H1 (cell line): ENCODE results near the gene ADGRG1. TPM values are rescaled to one million over a fixed set of nuclear protein-coding genes. Genes with fewer than 3 reads are reported as not detected.

Source experiments
- CTCF ChIA-PET: fragments of 300-600 bp; sonication (Branson Sonifier 250); formaldehyde crosslinking; loops from one replicate; lab custom pipeline; 2021; ENCODE audit not compliant: partially characterized antibody; lab: Charles Lee
- POLR2A ChIA-PET: fragments of 300-600 bp; sonication (Branson Sonifier 250); formaldehyde crosslinking; loops from one replicate; lab custom pipeline; 2021; ENCODE audit warnings: inconsistent platforms; ENCODE audit not compliant: partially characterized antibody; lab: Charles Lee
- DNase-seq, 2 experiments: peaks; one replicate each; pipeline versions ENCODE4 v3.0.0 to v3.0.0-alpha.2; 2010 to 2022; ENCODE audit warnings: low spot score in 2 of 2, low read depth in 1 of 2, mixed read lengths in 1 of 2
- FAIRE-seq: peaks from 2 replicates; lab custom pipeline; 2011; peaks lifted over from hg19 to GRCh38; lab: Jason Lieb, UNC
- H2AFZ ChIP-seq: 2 replicates; pipeline ENCODE4 v1.8.1; 2012; ENCODE audit warnings: low read length, inconsistent platforms
- H2AK5ac ChIP-seq: 2 replicates; pipeline ENCODE4 v1.6.1; 2013; ENCODE audit warnings: low read depth, low read length
- H2BK120ac ChIP-seq: replicated peaks from 2 replicates; pipeline ENCODE3; 2013; ENCODE audit warnings: low read depth, low read length, inconsistent platforms
- H2BK12ac ChIP-seq: 2 replicates; pipeline ENCODE4 v1.6.1; 2013; ENCODE audit warnings: low read depth, low read length
- H2BK15ac ChIP-seq: 2 replicates; pipeline ENCODE4 v1.6.1; 2013; ENCODE audit warnings: low read length
- H2BK20ac ChIP-seq: 2 replicates; pipeline ENCODE4 v1.6.1; 2013; ENCODE audit warnings: low read length
- H2BK5ac ChIP-seq: 2 replicates; pipeline ENCODE4 v1.6.1; 2013; ENCODE audit warnings: low read depth, low read length
- H3K14ac ChIP-seq: 2 replicates; pipeline ENCODE4 v1.6.1; 2013; ENCODE audit warnings: inconsistent platforms; ENCODE audit not compliant: insufficient read length
- H3K18ac ChIP-seq: 2 replicates; pipeline ENCODE4 v1.6.1; 2013; ENCODE audit warnings: low read length; ENCODE audit errors: extremely low read depth
- H3K23ac ChIP-seq: 2 replicates; pipeline ENCODE4 v1.6.1; 2013; ENCODE audit warnings: inconsistent platforms; ENCODE audit not compliant: insufficient read length
- H3K23me2 ChIP-seq: 2 replicates; pipeline ENCODE4 v1.6.1; 2013; ENCODE audit warnings: low read depth, low read length
- H3K27ac ChIP-seq: 2 replicates; pipeline ENCODE4 v1.6.1; 2011; ENCODE audit warnings: low read depth, low read length, inconsistent platforms
- H3K27me3 ChIP-seq, 4 experiments: replicated peaks in 1 of 4; 1 replicate in 1 of 4; 2 replicates in 3 of 4; pipeline versions ENCODE4 v1.6.1 to v1.8.1; 2011 to 2013; ENCODE audit warnings: low read length in 3 of 4, mild to moderate bottlenecking in 3 of 4, inconsistent platforms in 2 of 4, mixed read lengths in 2 of 4, moderate library complexity in 1 of 4; ENCODE audit not compliant: control insufficient read depth in 3 of 4, insufficient read depth in 3 of 4; ENCODE audit errors: extremely low read depth in 1 of 4
- H3K36me3 ChIP-seq, 4 experiments: 2 replicates each; pipeline versions ENCODE4 v1.6.1 to v1.8.1; 2011 to 2013; ENCODE audit warnings: mild to moderate bottlenecking in 4 of 4, low read length in 3 of 4, moderate library complexity in 2 of 4, control low read depth in 1 of 4, inconsistent platforms in 1 of 4; ENCODE audit not compliant: insufficient read depth in 4 of 4, control insufficient read depth in 2 of 4
- H3K4ac ChIP-seq: replicated peaks from 2 replicates; pipeline ENCODE3; 2013; ENCODE audit warnings: low read length, low read depth, mixed read lengths, inconsistent platforms; ENCODE audit not compliant: insufficient read length
- H3K4me1 ChIP-seq, 4 experiments: replicated peaks in 1 of 4; 1 replicate in 1 of 4; 2 replicates in 3 of 4; pipeline versions ENCODE4 v1.6.1 to v1.8.1; 2011 to 2013; ENCODE audit warnings: low read length in 3 of 4, inconsistent platforms in 2 of 4, mixed read lengths in 1 of 4; ENCODE audit not compliant: insufficient read depth in 4 of 4, control insufficient read depth in 3 of 4
- H3K4me2 ChIP-seq, 2 experiments: 2 replicates each; pipeline versions ENCODE4 v1.6.1 to v1.8.1; 2011 to 2013; ENCODE audit warnings: low read depth in 2 of 2, low read length in 2 of 2, control low read depth in 1 of 2, inconsistent platforms in 1 of 2, mild to moderate bottlenecking in 1 of 2; ENCODE audit not compliant: insufficient read depth in 1 of 2
- H3K4me3 ChIP-seq, 4 experiments: fragments of 200-600, 300-600 bp in 1 of 4; sonication (generic), shearing (Covaris generic), sonication (Bioruptor Twin) in 1 of 4; 2 replicates each; pipeline versions ENCODE4 v1.5.1 to v1.8.1; 2011 to 2016; ENCODE audit warnings: low read length in 4 of 4, low read depth in 3 of 4, control low read depth in 2 of 4, inconsistent platforms in 2 of 4, mild to moderate bottlenecking in 2 of 4, mixed read lengths in 1 of 4, moderate library complexity in 1 of 4; ENCODE audit not compliant: insufficient read depth in 2 of 4; ENCODE audit errors: extremely low read depth in 1 of 4
- H3K56ac ChIP-seq: replicated peaks from 2 replicates; pipeline ENCODE3; 2013; ENCODE audit warnings: low read depth, mild to moderate bottlenecking, mixed read lengths, low read length, inconsistent platforms; ENCODE audit not compliant: insufficient read length
- H3K79me1 ChIP-seq: 2 replicates; pipeline ENCODE4 v1.6.1; 2013; ENCODE audit warnings: low read depth, low read length, control low read depth
- H3K79me2 ChIP-seq, 2 experiments: 2 replicates each; pipeline versions ENCODE4 v1.6.1 to v1.8.1; 2012 to 2013; ENCODE audit warnings: low read length in 2 of 2, mild to moderate bottlenecking in 2 of 2, inconsistent platforms in 1 of 2; ENCODE audit not compliant: insufficient read depth in 2 of 2, control insufficient read depth in 1 of 2
- H3K9ac ChIP-seq, 4 experiments: replicated peaks in 1 of 4; 1 replicate in 1 of 4; 2 replicates in 3 of 4; pipeline versions ENCODE4 v1.6.1 to v1.8.1; 2011 to 2013; ENCODE audit warnings: low read depth in 3 of 4, low read length in 3 of 4, control low read depth in 2 of 4, mild to moderate bottlenecking in 2 of 4, moderate library complexity in 2 of 4, inconsistent platforms in 1 of 4; ENCODE audit errors: extremely low read depth in 1 of 4
- H3K9me3 ChIP-seq, 2 experiments: 2 replicates each; pipeline versions ENCODE4 v1.6.1 to v1.8.1; 2012 to 2013; ENCODE audit warnings: mild to moderate bottlenecking in 2 of 2, moderate library complexity in 2 of 2, control low read depth in 1 of 2, inconsistent platforms in 1 of 2, low read depth in 1 of 2, low read length in 1 of 2, mixed read lengths in 1 of 2; ENCODE audit not compliant: insufficient read depth in 2 of 2
- H4K20me1 ChIP-seq, 2 experiments: replicated peaks in 1 of 2; 2 replicates each; pipeline versions ENCODE3 to v1.8.1; 2011 to 2013; ENCODE audit warnings: inconsistent platforms in 2 of 2, low read length in 2 of 2, mild to moderate bottlenecking in 1 of 2; ENCODE audit not compliant: insufficient read depth in 2 of 2, control insufficient read depth in 1 of 2
- H4K5ac ChIP-seq: 2 replicates; pipeline ENCODE4 v1.6.1; 2013; ENCODE audit warnings: low read length, low read depth, mixed read lengths, inconsistent platforms; ENCODE audit not compliant: insufficient read length
- H4K8ac ChIP-seq: 2 replicates; pipeline ENCODE4 v1.8.0; 2013; ENCODE audit warnings: mild to moderate bottlenecking, moderate library complexity, low read length, inconsistent platforms; ENCODE audit not compliant: insufficient read depth; ENCODE audit errors: extremely low read depth
- H4K91ac ChIP-seq: replicated peaks from 2 replicates; pipeline ENCODE3; 2013; ENCODE audit warnings: low read length, mixed read lengths, inconsistent platforms; ENCODE audit not compliant: insufficient read length
- ATF2 ChIP-seq: IDR thresholded peaks from 2 replicates; pipeline ENCODE4 v1.6.1; 2012; ENCODE audit warnings: low read length, inconsistent platforms
- CHD1 ChIP-seq: IDR thresholded peaks from 2 replicates; pipeline ENCODE4 v1.6.1; 2012; ENCODE audit warnings: low read depth, low read length, improper control_type of control experiment
- CREB1 ChIP-seq: IDR thresholded peaks from 2 replicates; pipeline ENCODE4 v1.6.1; 2012; ENCODE audit warnings: inconsistent platforms
- FOSL1 ChIP-seq: IDR thresholded peaks from 2 replicates; pipeline ENCODE4 v1.6.1; 2011; ENCODE audit warnings: mild to moderate bottlenecking, low read depth, low read length, moderate library complexity; ENCODE audit not compliant: insufficient read depth
- GTF2F1 ChIP-seq: IDR thresholded peaks from 2 replicates; pipeline ENCODE4 v1.6.1; 2012; ENCODE audit warnings: low read depth, low read length, improper control_type of control experiment, borderline replicate concordance
- HDAC6 ChIP-seq: IDR thresholded peaks from one replicate; pipeline ENCODE4 v1.7.1; 2012; ENCODE audit warnings: low read depth, mild to moderate bottlenecking, inconsistent platforms, low read length, moderate library complexity
- NRF1 ChIP-seq: IDR thresholded peaks from 2 replicates; pipeline ENCODE4 v1.6.1; 2011; ENCODE audit warnings: mild to moderate bottlenecking, low read depth, low read length, improper control_type of control experiment
- SIN3A ChIP-seq, 2 experiments: IDR thresholded peaks in 1 of 2; conservative IDR thresholded peaks in 1 of 2; 2 replicates each; pipeline ENCODE4 v1.6.1; 2011 to 2012; ENCODE audit warnings: low read length in 2 of 2, improper control_type of control experiment in 1 of 2, low read depth in 1 of 2, mild to moderate bottlenecking in 1 of 2
- SP2 ChIP-seq: IDR thresholded peaks from 2 replicates; pipeline ENCODE4 v1.6.1; 2012; ENCODE audit warnings: mild to moderate bottlenecking, low read length, inconsistent platforms
- ZNF274 ChIP-seq: IDR thresholded peaks from 2 replicates; pipeline ENCODE4 v1.7.0; 2012; ENCODE audit warnings: low read length, borderline replicate concordance; ENCODE audit errors: extremely low read depth
- WGBS, 2 experiments: shearing (Covaris generic) in 1 of 2; methylation state at CpG; one replicate each; pipeline versions ENCODE4 v1.1.6 to v1.1.7; 2013 to 2015; ENCODE audit warnings: low lambda C conversion rate in 2 of 2, mixed read lengths in 2 of 2, inconsistent platforms in 1 of 2, low coverage in 1 of 2, missing lambda C conversion rate in 1 of 2; ENCODE audit not compliant: insufficient replicate concordance in 2 of 2, insufficient coverage in 1 of 2, insufficient read length in 1 of 2; ENCODE audit errors: extremely low coverage in 1 of 2, missing lambda C conversion rate in 1 of 2; 5-methylcytosine and 5-hydroxymethylcytosine counted together
- polyA plus RNA-seq, 7 experiments: library from polyadenylated mRNA; depleted of rRNA in 3 of 7; stranded (reverse) in 5 of 7; unstranded in 2 of 7; fragments of >200 nt in 5 of 7; fragments of 200-250 nt in 2 of 7; gene quantifications; 1 replicate in 5 of 7; 2 replicates in 1 of 7; 4 replicates in 1 of 7; pipeline versions ENCODE4 v1.2.1 to v1.2.3, GENCODE V29; 2011 to 2013; ENCODE audit warnings: missing spikeins in 2 of 7, mixed read lengths in 2 of 7
- total RNA-seq: library from RNA; stranded (reverse); fragmentation: NEBNext Ultra II Directional; extraction: Animal tissue kit (Norgen Biotek cat#: 25700); gene quantifications from 2 replicates; pipeline ENCODE4 v1.2.1, GENCODE V29; 2021

Gene ADGRG1
- total and polyA plus RNA-seq, 2 of the 8 experiments (the other 6 are each of a cell fraction or from before 2014, with no cell fraction given) = 1.3 to 2.6 TPM

DNA sequence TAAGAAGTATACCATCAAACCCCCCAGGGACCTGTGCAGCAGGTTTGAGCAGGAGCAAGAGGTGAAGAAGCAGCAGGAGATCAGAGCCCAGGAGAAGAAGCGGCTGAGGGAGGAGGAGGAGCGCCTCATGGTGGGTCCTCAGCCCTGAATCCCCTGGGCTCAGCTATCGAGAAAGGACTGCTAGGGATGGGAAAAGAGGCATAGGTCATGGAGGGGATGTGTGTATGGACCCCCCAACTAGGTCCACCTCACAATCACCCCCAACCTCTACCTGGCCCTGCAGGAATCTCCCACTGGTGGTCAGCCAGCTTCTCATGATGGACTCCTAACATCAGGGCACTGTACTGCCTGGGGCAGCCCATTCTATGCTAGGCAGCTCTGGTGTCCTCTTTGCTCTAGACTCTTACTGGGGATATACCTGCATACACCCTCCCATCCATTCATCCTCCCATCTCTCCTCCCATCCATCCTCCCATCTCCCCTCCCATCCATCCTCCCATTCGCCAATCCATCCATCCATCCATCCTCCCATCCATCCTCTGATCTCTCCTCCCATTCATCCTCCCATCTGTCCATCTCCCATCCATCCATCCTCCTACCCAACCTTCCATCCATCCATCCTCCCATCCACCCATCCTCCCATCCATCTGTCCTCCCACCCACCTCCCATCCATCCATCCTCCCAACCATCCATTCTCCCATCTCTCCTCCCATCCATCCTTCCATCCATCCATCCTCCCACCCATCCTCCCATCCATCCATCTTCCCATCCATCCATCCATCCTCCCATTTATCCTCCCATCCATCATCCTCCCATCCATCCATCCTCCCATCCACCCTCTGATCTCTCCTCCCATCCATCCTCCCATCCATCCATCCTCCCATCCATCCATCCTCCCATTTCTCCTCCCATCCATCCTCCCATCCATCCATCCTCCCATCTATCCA lies 76.7 kb downstream of the ADGRG1 start:
- Histone ChIP-seq H4K5ac (no peak overlapping the region), H4K91ac (no peak overlapping the region), H4K20me1 (peaks cover 0 to 3% of the 10 kb centered on the region in 2 experiments), H3K79me1 (no peaks in the 10 kb centered on the region), H3K23ac (no peak overlapping the region), H2BK120ac (no peak overlapping the region), H3K9ac (no peak overlapping the region), H2BK5ac (no peak overlapping the region), H3K4me1 (no peaks in the 10 kb centered on the region), H3K4me2 (no peak overlapping the region), H3K18ac (no peak overlapping the region), H3K23me2 (peaks cover 18% of the 10 kb centered on the region; the same call in 1 of the 2 replicates), H3K14ac (no peak overlapping the region), H3K4me3 (no peak overlapping the region), H2BK20ac (no peak overlapping the region), H2AFZ (no peak overlapping the region), H2BK12ac (no peak overlapping the region), H2AK5ac (no peak overlapping the region), H3K9me3 (no peaks in the 10 kb centered on the region), H3K36me3 (no peaks in the 10 kb centered on the region), H3K79me2 (no peaks in the 10 kb centered on the region), H3K4ac (no peak overlapping the region), H4K8ac (no peak overlapping the region), H3K56ac (no peak overlapping the region), H3K27ac (no peak overlapping the region), H2BK15ac (no peak overlapping the region), H3K27me3 (no peaks in the 10 kb centered on the region; a peak in 2 of 7 replicates)
- 79 to 100% methylated on average over 1 to 4 of the region's 4 CpGs for WGBS, 2 experiments
- DNase-seq = no peak
- POLR2A ChIA-PET = interaction anchor here (1.8 kb wide), 1 partner anchor 9 kb away, joined by 6 read pairs; no protein-coding TSS in a partner anchor
- no peak for FAIRE-seq
- CTCF ChIA-PET = interaction anchor here (1.0 to 1.2 kb wide), 4 partner anchors 14 to 114 kb away, joined by 3 to 5 read pairs (median 4); no protein-coding TSS in a partner anchor
- no peak for TF ChIP-seq CHD1
- no peak for TF ChIP-seq GTF2F1
- no peak for TF ChIP-seq SP2
- TF ChIP-seq NRF1 = no peak
- TF ChIP-seq ATF2 = no peak
- TF ChIP-seq SIN3A (conservative IDR thresholded peaks at IDR 0.05 in 1 of 2, IDR thresholded peaks at IDR 0.05 in 1 of 2; ENCODE audit: low read depth in 1 of 2, low read length in 2 of 2) = no peak
- no peak for TF ChIP-seq FOSL1
- no peak for TF ChIP-seq ZNF274
- TF ChIP-seq CREB1 = no peak
- TF ChIP-seq HDAC6 = no peak
